DLD1 (cell line): ENCODE measurements around the gene CTXND2.

ENCODE experiments used
- in situ Hi-C: cut with HindIII; loops from 2 replicates; pipeline ENCODE4 v1.10.0; 2017; ENCODE audit warnings: low sequenced_read_pairs

CTXND2 gene

DNA sequence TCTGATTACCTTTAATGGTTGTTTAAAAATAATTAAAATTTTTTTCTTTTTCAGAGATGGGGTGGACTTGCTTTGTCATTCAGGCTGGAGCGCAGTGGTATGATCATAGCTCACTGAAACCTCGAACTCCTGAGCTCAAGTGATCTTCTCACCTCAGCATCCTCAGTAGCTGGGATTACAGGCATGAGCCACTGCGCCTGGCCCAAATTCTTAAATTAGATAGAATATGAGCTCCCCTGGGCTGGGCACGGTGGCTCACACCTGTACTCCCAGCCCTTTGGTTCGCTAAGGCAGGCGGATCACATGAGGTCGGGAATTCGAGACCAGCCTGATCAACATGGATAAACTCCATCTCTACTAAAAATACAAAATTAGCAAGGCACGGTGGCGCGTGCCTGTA lies 70.7 kb downstream of the CTXND2 start:
- in situ Hi-C loops, result no loop called here

GRCh38 chr1:150960646-150961045 lies 73.7 kb downstream of the CTXND2 start:
- in situ Hi-C loops, result no loop called here

GRCh38 chr1:150961756-150962155 lies 74.8 kb downstream of the CTXND2 start:
- in situ Hi-C loops, result no loop called here
